IPS-NIHi11 (cell line): Measurements from ENCODE around the gene C14orf180.
A peak's percentile ranks its signal among the peaks of the same experiment; 100 is the strongest.

ENCODE experiments used
- DNase-seq: peaks from one replicate; pipeline ENCODE4 v3.0.0; 2012; ENCODE audit warnings: mixed read lengths, low spot score

C14orf180 gene

DNA sequence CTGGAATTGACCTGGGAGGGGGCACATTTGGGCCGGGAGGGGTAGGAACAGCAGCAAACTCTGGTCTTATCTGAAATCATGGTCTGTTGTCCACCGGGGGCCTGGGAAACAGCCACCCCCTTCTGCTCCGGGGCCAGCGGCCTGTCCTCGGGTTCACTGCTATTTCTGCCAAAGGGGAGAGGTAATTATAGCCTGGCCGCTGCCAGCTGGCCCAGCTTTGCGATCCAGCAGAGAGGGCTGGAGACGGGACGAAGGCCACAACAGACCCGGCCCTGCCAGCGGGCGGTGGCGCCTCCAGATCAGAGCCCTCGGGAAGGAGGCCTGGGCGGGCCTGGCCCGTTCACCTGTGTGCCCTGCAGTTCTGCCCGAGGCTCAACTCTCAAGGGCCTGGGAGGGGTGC lies at the start of gene C14orf180:
Gene C14orf180, plus strand, starts transcription at position 258 of the 400 bp plus-strand sequence. CDS start 6,667 bp downstream, outside the sequence.
- peak; percentile 66 for DNase-seq

DNA sequence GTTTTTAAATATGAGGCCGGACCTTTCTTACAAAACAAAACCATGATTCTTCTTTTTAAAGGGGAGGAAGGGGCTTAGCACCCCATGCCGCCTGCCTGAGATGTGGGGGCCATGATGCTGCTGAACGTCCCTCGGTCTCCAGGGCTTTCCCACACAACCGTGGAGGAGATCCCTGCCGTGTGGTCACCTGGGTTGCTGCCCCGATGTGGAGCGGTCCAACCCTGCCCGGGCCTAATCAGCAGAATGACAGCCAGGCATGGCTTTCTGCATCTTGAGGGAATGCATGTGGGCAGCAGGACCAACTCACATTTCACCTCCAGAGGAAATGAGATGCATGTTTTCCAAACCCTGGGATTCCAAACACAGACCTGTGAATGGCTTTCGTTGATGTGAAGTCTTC lies 48.9 kb upstream of the C14orf180 start:
- DNase-seq = peak; percentile 4

GRCh38 chr14:104531421-104532190 lies 48.0 kb upstream of the C14orf180 start:
- peak; percentile 3 for DNase-seq

DNA sequence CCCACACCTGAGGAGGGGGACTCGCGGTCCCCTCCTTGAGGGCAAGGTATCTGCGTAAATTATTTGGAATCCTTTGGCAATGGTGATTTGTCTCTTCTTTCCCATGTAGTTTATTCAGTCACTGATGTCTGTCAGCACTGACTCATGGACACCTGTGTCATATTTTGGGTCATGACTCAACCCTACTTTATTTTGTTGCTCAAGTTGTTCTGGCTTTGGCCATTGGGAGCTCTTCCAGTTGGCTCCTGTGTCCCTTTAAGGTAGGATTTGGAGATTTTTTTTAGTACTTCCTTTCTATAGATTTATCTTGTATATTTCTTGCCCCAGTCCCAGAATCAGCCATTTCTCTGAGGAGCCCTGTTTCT lies 47.4 kb upstream of the C14orf180 start:
- DNase-seq = peak; percentile 2

- DNase-seq = no peak
These were observed 45.5 kb upstream of the C14orf180 start for GRCh38 chr14:104534036-104534435.

GRCh38 chr14:104536942-104537612 lies 42.5 kb upstream of the C14orf180 start:
- no peak for DNase-seq

GRCh38 chr14:104537613-104537988 lies 42.0 kb upstream of the C14orf180 start:
- DNase-seq = no peak

- DNase-seq = no peak
These were observed 37.6 kb upstream of the C14orf180 start for GRCh38 chr14:104541905-104542465.

- no peak for DNase-seq
These were observed 36.4 kb upstream of the C14orf180 start for GRCh38 chr14:104542871-104543830.

DNA sequence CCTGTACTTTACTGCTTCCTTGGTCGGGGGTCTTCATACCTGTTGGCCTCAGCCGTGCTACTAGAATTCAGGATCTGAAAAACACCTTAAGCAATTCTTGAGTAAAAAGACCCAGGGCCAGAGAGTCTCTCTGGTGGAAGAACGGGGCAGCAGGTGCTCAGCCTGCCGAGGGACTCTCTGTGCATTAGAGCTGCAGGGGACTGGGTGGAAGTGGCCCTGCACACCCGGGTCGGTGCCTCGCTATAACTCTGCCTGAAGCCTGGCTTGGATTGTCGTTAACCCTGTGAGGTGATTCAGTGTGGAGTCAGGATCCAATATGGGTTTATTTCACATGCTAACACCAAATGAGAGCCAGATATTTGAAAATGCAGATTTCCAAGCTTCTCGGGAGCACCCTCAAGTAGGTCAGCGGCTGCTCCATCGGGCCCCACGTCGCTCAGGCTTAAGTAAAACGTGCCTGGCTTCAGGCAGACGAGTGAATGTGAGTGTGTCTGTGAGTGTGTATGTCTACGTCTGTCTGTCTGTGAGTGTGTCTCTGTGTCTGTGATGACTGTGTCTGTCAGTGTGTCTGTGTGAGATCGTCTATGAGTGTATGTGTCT lies 35.1 kb upstream of the C14orf180 start:
- no peak for DNase-seq

GRCh38 chr14:104545151-104545941 lies 34.2 kb upstream of the C14orf180 start:
- no peak for DNase-seq

GRCh38 chr14:104545942-104546501 lies 33.5 kb upstream of the C14orf180 start:
- DNase-seq = peak; percentile 24

GRCh38 chr14:104546591-104547309 lies 32.8 kb upstream of the C14orf180 start:
- DNase-seq = peak; percentile 8

DNA sequence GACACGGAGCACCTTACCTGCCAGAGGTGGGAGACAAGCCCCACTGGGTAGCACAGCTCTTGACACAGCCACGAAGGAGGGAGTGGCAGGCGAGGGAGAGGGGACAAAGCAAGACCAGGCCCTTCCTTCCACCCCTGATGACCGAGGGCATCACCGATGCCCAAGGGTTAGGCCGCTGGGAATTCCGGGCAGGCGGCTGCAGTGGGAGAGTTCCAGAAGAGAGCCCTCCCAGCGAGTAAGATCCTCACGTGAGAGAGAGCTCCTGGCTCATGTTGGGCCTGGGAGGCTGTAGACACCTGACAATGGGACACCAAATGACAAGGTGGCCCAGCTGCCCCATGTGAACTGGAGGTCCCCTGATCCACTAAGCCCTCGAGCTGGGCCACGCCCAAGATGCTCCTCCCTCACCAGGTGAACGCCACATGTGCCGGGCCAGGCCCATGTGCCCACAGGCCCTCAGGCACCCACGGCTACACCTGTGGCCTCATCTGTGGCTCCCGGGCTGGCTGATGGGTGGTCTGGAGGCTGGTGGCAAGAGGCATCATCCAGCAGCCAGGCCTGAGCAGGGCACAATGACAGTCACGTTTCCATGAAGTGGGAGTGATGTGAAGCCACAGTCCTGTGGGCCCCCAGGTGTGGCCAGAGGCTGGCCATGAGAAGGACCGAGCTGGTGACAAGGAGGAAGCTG lies 32.1 kb upstream of the C14orf180 start:
- peak; percentile 3 for DNase-seq

DNA sequence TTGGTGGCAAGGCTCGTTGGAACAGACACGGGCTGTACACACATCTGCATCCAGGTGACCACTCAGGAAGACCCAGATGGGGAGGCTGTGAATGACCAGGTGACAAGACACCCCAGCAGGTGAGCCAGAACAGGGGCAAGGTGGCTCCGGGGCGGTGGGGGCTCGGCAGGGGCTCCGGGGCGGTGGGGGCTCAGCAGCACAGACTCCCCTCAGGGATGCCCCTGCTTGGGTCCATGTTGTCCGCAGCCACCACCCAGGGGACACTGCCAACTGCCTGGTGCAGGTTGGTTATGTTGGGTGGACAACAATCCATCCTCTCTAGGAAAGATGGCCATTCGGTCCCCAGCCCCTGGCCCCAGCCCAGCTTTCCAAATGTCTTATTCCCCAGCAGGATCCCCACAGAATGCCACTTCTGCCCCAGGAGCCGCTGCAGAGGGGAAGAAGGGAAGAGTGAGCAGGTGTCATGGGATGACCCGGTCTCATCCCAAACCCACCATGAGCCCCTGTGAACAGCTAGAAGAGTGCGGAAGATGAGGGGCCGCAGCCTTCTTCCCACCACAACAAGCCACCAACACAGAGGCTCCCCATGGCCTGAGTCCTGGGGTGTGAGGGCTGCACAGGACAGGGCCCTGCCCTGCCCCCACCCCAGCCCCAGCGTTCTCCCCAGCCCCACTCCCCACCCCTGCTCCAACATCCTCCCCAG lies 31.4 kb upstream of the C14orf180 start:
- DNase-seq = peak; percentile 5

GRCh38 chr14:104548802-104549535 lies 30.6 kb upstream of the C14orf180 start:
- peak; percentile 29 for DNase-seq

DNA sequence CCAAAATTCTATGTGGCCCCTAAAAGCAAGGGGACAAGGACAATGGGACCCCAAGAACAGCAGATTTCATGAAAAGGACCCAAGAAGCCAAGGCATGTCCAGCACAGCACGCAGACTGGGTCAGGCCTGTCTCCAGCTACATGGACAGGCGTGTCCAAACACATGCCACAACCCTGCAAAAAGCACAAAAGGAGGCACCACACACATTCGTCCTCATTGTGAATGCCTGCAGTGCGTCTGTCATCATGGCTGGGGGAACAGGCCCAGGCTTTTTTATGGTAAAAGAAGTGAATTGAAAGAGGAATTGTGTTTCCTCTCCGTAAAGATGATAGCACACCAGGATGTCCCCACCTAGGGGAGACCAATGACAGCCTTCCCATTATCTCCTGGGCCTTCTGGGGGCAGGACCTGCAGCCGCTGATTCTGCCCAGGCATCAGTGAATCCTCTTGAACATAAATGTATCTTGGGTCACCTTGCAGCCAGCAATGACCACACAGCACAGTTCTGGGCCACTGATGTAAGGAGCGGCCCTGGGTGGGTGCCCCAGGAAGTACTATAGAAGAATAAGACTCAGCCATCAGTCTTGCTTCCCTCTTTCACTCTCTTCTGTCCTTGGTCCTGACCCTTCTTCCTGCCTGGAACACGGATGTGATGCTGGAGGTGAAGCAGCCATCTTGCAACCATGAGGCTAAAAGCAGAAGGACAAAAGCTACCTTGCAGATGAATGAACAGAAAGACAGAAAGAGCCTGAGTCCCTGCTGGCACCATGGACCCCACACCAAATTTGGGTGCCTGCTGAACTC lies 29.8 kb upstream of the C14orf180 start:
- peak; percentile 5 for DNase-seq
